Liver (tissue), 9 donors: ENCODE measurements around the gene PDZD2. TPM values are rescaled to one million over a fixed set of nuclear protein-coding genes. Genes with fewer than 3 reads are reported as not detected.

Experiments
- DNase-seq: peaks from one replicate; pipeline ENCODE4 v3.0.0-alpha.2; 2017; ENCODE audit warnings: low spot score
- H3K27ac ChIP-seq, 2 donors: one replicate each; pipeline ENCODE4 v1.7.0; 2013; ENCODE audit warnings: inconsistent platforms in 2 of 2, low read length in 2 of 2, control low read depth in 1 of 2, low read depth in 1 of 2, mild to moderate bottlenecking in 1 of 2
- H3K27me3 ChIP-seq, 4 donors: one replicate each; pipeline versions ENCODE4 v1.6.1 to v1.7.0; 2013; ENCODE audit warnings: low read length in 3 of 4, inconsistent platforms in 1 of 4, mild to moderate bottlenecking in 1 of 4, moderate library complexity in 1 of 4; ENCODE audit not compliant: control insufficient read depth in 4 of 4, insufficient read depth in 4 of 4
- H3K36me3 ChIP-seq, 4 donors: one replicate each; pipeline versions ENCODE4 v1.6.1 to v1.7.0; 2013; ENCODE audit warnings: low read length in 3 of 4, mild to moderate bottlenecking in 3 of 4, low read depth in 1 of 4, moderate library complexity in 1 of 4; ENCODE audit not compliant: control insufficient read depth in 4 of 4, insufficient read depth in 3 of 4
- H3K4me1 ChIP-seq, 4 donors: one replicate each; pipeline versions ENCODE4 v1.6.1 to v1.7.0; 2013; ENCODE audit warnings: low read length in 3 of 4, mild to moderate bottlenecking in 3 of 4, moderate library complexity in 1 of 4; ENCODE audit not compliant: control insufficient read depth in 4 of 4, insufficient read depth in 4 of 4
- H3K4me3 ChIP-seq, 3 donors: one replicate each; pipeline versions ENCODE4 v1.6.1 to v1.7.0; 2013; ENCODE audit warnings: low read length in 3 of 3, control low read depth in 1 of 3, low read depth in 1 of 3, mild to moderate bottlenecking in 1 of 3
- H3K9ac ChIP-seq, 2 donors: one replicate each; pipeline ENCODE4 v1.7.0; 2013; ENCODE audit warnings: low read length in 2 of 2, mild to moderate bottlenecking in 2 of 2, moderate library complexity in 2 of 2, control low read depth in 1 of 2, low read depth in 1 of 2
- H3K9me3 ChIP-seq, 4 donors: one replicate each; pipeline versions ENCODE4 v1.6.1 to v1.7.0; 2013; ENCODE audit warnings: low read length in 3 of 4; ENCODE audit not compliant: control insufficient read depth in 4 of 4
- ATF3 ChIP-seq: IDR thresholded peaks from 2 replicates; pipeline ENCODE4 v1.6.1; 2016; ENCODE audit warnings: antibody characterized with exemption
- CTCF ChIP-seq: fragments of 150-350 bp; IDR thresholded peaks from 2 replicates; pipeline ENCODE4 v1.5.1; 2017; ENCODE audit warnings: improper control_type of control experiment, low read depth, low read length; ENCODE audit not compliant: missing input control
- EGR1 ChIP-seq, 2 donors: IDR thresholded peaks; 2 replicates each; pipeline ENCODE4 v1.6.1; 2016 to 2018; ENCODE audit warnings: antibody characterized with exemption in 2 of 2, low read depth in 2 of 2
- FOXA1 ChIP-seq: IDR thresholded peaks from 2 replicates; pipeline ENCODE4 v1.6.1; 2016; ENCODE audit warnings: antibody characterized with exemption
- FOXA2 ChIP-seq: IDR thresholded peaks from 2 replicates; pipeline ENCODE4 v1.6.1; 2016; ENCODE audit warnings: antibody characterized with exemption
- GABPA ChIP-seq, 2 donors: IDR thresholded peaks in 1 of 2; conservative IDR thresholded peaks in 1 of 2; 2 replicates each; pipeline ENCODE4 v1.6.1; 2016; ENCODE audit warnings: antibody characterized with exemption in 2 of 2, mild to moderate bottlenecking in 1 of 2, moderate library complexity in 1 of 2
- HNF4G ChIP-seq: IDR thresholded peaks from 2 replicates; pipeline ENCODE4 v1.6.1; 2016; ENCODE audit warnings: antibody characterized with exemption
- JUND ChIP-seq, 2 donors: IDR thresholded peaks; 2 replicates each; pipeline ENCODE4 v1.6.1; 2016; ENCODE audit warnings: antibody characterized with exemption in 2 of 2
- NR2F2 ChIP-seq: IDR thresholded peaks from 2 replicates; pipeline ENCODE4 v1.6.1; 2016; ENCODE audit warnings: antibody characterized with exemption
- RAD21 ChIP-seq, 2 donors: IDR thresholded peaks; 2 replicates each; pipeline ENCODE4 v1.6.1; 2016; ENCODE audit warnings: antibody characterized with exemption in 2 of 2, mild to moderate bottlenecking in 2 of 2
- REST ChIP-seq: IDR thresholded peaks from 2 replicates; pipeline ENCODE4 v1.6.1; 2016; ENCODE audit warnings: antibody characterized with exemption, mild to moderate bottlenecking
- SP1 ChIP-seq: IDR thresholded peaks from 2 replicates; pipeline ENCODE4 v1.6.1; 2018; ENCODE audit warnings: antibody characterized with exemption, mild to moderate bottlenecking
- TAF1 ChIP-seq: conservative IDR thresholded peaks from 2 replicates; pipeline ENCODE4 v1.6.1; 2016; ENCODE audit warnings: antibody characterized with exemption, mild to moderate bottlenecking
- YY1 ChIP-seq: IDR thresholded peaks from 2 replicates; pipeline ENCODE4 v1.6.1; 2016; ENCODE audit warnings: antibody characterized with exemption, mild to moderate bottlenecking
- WGBS: extraction: QIAGEN DNeasy Blood & Tissue Kit; methylation state at CpG from one replicate; pipeline ENCODE4 v1.1.7; 2013; 5-methylcytosine and 5-hydroxymethylcytosine counted together
- polyA plus RNA-seq, 2 donors: library from polyadenylated mRNA; stranded (reverse) in 1 of 2; unstranded in 1 of 2; fragments of 200-250 nt in 1 of 2; fragments of >200 nt in 1 of 2; fragmentation: Nextera tagmentation in 1 of 2; extraction: Ambion mirVana in 1 of 2; gene quantifications; one replicate each; pipeline versions ENCODE4 v1.2.1 to v1.2.3, GENCODE V29; 2013 to 2015
- total RNA-seq, 2 donors: library from RNA; depleted of rRNA; stranded (reverse); fragments of >200 nt; gene quantifications; one replicate each; pipeline ENCODE4 v1.2.3, GENCODE V29; 2014
- TF ChIP-seq, protein P1 (sequence below): IDR thresholded peaks from 2 replicates; pipeline ENCODE4 v1.6.1; 2016; ENCODE audit warnings: antibody characterized with exemption
- donor health status: healthy.
- donor health status: healthy.
- donor health status: healthy.
- donor health status: healthy.
- donor health status: healthy.

Gene PDZD2
- total and polyA plus RNA-seq, 4 donors: 0.27 to 1.1 (median 0.54) TPM

DNA sequence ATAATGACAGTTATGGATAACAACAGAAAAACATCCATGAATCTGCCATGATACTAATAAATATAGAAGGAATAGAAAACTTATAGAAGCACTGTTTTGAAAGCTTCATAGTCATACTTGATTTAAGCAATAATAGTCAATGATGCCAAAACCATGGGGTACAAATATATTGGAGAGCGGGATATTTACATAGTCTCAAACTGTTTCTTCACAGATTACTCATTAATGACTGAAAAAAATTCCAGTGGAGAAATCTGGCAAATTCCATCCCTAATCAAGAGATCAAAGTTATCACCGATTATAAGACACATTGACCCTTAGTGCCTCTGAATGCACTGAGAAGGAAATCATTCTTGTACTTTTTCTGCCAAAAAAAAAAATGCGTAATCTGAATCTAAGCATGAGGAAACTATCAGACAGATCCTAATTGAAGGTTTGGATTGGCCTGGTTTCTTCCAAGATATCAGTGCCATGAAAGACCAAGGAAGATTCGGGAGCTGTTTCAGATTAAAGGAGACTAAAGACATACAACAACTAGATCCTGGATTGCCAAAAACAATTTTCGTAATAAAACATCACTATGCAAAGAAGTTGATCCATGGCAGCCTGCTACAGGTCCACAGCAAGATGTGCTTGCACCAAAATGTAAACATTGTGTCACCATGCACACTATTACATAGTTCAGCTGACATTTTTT, 429.0 kb downstream of the PDZD2 start:
- no peaks in the 10 kb centered on the region for H3K4me1 ChIP-seq
- no peaks in the 10 kb centered on the region for H3K27me3 ChIP-seq
- DNase-seq: no peak
- TF ChIP-seq SP1 (peak; percentile 13), FOXA2 (peak; percentile 39), HNF4G (no peak)
- no peaks in the 10 kb centered on the region for H3K36me3 ChIP-seq
- no peak overlapping the region for H3K27ac ChIP-seq
- no peak overlapping the region for H3K9ac ChIP-seq
- H3K4me3 ChIP-seq: no peak overlapping the region
- WGBS: 54% methylated on average over 5 of the region's 5 CpGs
- no peaks in the 10 kb centered on the region for H3K9me3 ChIP-seq

DNA sequence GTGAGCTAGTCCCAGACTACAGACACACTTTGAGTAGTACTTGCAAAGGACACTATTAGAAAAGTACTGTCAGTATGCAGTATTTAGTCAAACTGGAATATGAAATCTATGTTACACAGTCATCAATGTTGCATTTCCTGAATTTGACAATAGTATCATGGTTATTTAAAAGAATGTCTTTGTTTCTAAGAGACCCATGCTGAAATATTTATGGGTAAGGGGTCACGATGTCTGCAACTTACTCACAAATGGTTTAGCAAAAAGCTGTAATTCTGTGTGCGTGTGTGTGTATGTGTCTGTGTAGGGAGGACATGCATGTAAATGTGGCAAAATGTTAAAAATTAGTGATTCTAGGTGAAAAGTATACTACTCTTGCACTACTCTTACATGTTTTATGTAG, 429.6 kb downstream of the PDZD2 start:
- H3K4me3 ChIP-seq: no peak overlapping the region
- TF ChIP-seq SP1: no peak
- no peak for TF ChIP-seq RAD21 (IDR thresholded peaks at IDR 0.05)
- TF ChIP-seq CTCF: no peak
- TF ChIP-seq GABPA (IDR thresholded peaks at IDR 0.05 in 1 of 2, conservative IDR thresholded peaks at IDR 0.05 in 1 of 2): no peak
- TF ChIP-seq FOXA1: no peak
- no peak for TF ChIP-seq NR2F2
- TF ChIP-seq EGR1 (IDR thresholded peaks at IDR 0.05; ENCODE audit: low read depth in 2 of 2): no peak
- no peak for TF ChIP-seq ATF3
- TF ChIP-seq FOXA2: no peak
- TF ChIP-seq REST: no peak
- TF ChIP-seq JUND (IDR thresholded peaks at IDR 0.05): no peak
- TF ChIP-seq YY1: no peak
- no peak for TF ChIP-seq TAF1
- no peak for TF ChIP-seq HNF4G
- TF ChIP-seq, protein P1, sequence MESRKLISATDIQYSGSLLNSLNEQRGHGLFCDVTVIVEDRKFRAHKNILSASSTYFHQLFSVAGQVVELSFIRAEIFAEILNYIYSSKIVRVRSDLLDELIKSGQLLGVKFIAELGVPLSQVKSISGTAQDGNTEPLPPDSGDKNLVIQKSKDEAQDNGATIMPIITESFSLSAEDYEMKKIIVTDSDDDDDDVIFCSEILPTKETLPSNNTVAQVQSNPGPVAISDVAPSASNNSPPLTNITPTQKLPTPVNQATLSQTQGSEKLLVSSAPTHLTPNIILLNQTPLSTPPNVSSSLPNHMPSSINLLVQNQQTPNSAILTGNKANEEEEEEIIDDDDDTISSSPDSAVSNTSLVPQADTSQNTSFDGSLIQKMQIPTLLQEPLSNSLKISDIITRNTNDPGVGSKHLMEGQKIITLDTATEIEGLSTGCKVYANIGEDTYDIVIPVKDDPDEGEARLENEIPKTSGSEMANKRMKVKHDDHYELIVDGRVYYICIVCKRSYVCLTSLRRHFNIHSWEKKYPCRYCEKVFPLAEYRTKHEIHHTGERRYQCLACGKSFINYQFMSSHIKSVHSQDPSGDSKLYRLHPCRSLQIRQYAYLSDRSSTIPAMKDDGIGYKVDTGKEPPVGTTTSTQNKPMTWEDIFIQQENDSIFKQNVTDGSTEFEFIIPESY: no peak
- H3K36me3 ChIP-seq: no peaks in the 10 kb centered on the region
- no peak for DNase-seq
- H3K27me3 ChIP-seq: no peaks in the 10 kb centered on the region
- no peaks in the 10 kb centered on the region for H3K9me3 ChIP-seq
- H3K4me1 ChIP-seq: no peaks in the 10 kb centered on the region
- no peak overlapping the region for H3K9ac ChIP-seq
- H3K27ac ChIP-seq: no peak overlapping the region
- 90% methylated on average over 2 of the region's 2 CpGs for WGBS
